ENCODE results near the gene NFATC1.

Gene NFATC1

GRCh38 chr18:79445696-79446561, 50.2 kb downstream of the NFATC1 start:
- no peak for DNase-seq

- DNase-seq = no peak
Observed at GRCh38 chr18:79446931-79447330, 51.2 kb downstream of the NFATC1 start.

DNA sequence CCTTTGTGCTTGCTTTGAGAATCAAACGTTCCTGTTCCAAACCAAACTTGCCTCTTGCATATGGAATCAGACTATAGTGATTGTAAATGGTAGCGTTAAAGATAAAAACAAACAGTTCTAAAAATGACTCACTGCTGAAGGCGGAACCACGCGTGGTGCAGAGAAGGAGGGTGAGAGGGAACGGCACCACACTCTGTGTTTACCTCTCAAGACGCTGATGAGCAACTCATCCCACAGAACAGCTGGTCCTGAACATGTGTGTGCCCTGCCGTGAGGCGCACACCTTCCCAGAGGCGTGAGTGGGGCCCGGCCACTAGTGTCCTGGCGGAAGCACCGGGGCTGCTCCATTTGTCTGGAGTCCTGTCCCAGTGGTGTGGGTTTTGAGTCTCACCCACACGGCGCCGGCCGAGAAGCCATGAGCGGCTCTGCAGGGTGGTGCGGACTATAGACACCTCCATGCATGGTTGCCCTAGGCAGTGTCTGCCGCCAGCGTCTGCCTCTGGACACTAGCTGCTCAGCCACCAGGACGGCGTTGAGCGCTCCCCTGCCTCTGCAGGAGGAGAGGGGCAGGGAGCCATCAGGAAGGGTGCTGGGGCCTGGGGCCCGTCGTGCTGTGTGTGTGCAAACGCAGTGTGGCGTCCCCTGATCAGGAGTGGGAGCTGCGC, 52.1 kb downstream of the NFATC1 start:
- DNase-seq = peak; percentile 28

DNA sequence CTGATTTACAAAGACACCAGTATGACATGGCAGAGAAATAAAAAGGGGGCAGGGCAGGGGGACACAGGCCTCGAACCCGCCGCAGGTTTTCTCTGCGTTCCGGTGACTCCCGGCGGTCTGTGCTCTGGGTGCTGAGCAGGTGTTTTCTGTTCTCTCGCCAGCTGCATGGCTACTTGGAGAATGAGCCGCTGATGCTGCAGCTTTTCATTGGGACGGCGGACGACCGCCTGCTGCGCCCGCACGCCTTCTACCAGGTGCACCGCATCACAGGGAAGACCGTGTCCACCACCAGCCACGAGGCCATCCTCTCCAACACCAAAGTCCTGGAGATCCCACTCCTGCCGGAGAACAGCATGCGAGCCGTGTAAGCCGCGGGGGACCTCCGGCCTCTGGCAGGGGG, 52.9 kb downstream of the NFATC1 start:
- DNase-seq = no peak

GRCh38 chr18:79449551-79450288, 54.0 kb downstream of the NFATC1 start:
- DNase-seq = no peak

DNA sequence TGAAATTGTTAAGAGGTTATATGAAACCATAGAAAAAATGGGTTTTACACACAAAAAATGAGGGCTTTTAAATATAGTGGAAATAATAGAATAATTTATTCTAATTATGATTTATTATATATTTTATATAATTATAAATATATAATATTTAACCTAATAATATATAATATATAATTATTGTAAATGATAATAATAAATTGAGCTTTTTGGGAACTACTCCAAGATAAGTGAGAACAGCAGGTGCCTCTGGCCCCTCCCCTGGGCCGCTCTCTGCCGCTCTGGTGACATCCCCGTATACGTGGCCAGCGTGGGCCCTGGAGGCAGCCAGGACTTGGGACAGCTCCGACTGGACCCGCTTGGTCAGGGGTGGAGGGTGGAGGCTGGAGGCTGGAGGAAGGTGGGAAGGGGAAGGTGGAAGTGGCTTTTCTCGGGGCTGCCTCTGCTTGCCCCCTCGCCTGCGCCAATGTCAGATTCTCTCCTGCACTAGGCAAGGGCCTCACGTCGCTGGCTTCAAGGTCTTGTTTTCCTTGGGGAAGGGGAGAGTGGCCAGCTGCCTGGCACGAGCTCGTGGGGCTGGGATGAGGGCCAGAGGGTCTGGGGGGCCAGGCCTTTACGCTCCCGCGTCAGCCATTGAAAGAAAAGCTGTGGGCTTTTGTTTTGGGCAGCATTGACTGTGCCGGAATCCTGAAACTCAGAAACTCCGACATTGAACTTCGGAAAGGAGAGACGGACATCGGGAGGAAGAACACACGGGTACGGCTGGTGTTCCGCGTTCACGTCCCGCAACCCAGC, 54.8 kb downstream of the NFATC1 start:
- no peak for DNase-seq

DNA sequence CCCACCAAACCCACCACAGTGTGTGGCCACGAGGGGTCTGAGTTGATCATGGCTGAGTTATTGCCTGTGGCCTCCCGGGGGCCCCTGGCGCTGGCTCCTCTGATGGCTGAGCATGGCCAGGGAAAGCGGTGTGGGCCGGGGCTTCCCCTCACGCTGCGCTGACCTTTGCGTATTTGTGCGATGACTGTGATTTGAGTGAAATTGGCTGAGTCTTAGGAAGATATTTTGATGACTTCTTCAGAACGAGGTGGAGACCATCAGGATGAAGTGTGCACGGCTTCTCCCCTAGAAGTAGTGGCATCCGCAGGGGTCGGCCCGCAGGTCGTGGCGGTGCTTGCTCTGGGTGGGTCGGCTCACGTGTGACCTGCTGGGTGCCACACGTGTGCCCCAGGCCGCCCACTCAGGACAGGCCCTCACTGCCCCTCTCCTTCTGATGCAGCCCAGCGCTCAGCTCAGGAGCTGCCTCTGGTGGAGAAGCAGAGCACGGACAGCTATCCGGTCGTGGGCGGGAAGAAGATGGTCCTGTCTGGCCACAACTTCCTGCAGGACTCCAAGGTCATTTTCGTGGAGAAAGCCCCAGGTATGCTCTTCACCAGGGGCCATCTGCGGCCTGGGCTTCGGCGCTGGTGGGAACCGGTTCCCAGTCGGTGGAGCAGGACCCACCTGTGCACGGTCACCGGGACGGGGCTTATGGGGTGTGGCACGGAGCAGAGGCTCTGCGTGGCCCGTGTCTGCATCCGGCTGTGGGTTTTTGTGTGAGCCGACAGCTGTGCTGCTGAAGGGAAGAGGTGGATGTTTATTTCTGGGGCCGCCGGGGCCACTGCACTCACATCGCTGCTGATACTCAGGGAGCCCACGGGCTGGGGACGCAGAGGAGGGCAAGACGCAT, 55.8 kb downstream of the NFATC1 start:
- no peak for DNase-seq

DNA sequence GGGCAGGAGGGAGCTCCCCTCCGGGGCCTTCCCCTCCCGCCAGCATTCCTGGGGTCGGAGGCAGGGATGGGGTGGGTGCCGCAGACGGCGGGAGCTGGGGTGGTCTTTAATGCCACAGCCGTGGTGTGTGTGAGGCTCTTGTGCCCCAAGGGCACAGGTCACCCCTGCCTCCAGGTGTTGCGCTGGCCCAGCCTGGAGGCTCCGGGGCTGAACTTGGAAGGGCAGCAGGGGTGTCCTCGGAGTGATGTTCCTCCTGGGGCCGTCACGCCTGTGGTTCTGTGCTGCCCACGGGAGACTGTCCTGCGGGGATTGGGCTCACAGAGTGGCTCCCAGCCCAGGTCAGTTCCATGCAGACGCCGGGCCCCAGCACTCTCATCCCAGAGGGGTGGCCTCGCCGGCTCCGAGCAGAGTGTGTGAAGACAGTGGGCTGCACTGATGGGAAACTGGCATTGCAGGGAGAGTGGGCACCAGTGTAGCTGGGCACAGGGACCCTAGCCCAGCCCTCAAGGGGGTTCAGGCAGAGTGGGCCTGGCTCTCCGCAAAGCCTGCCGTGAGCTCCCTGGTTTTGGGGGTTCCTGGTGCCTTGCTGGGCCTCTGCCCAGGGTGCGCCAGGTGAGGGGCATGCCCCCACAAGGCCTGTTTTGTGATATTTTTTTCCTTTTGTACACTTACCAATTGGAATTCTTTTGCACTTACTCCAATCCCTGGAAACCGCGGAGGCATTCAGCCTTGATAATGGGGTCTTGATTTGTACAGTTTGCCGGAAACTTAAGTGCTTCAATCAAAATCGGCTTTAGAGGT, 56.7 kb downstream of the NFATC1 start:
- no peak for DNase-seq

- DNase-seq = no peak
Observed at GRCh38 chr18:79452991-79453645, 57.4 kb downstream of the NFATC1 start.

DNA sequence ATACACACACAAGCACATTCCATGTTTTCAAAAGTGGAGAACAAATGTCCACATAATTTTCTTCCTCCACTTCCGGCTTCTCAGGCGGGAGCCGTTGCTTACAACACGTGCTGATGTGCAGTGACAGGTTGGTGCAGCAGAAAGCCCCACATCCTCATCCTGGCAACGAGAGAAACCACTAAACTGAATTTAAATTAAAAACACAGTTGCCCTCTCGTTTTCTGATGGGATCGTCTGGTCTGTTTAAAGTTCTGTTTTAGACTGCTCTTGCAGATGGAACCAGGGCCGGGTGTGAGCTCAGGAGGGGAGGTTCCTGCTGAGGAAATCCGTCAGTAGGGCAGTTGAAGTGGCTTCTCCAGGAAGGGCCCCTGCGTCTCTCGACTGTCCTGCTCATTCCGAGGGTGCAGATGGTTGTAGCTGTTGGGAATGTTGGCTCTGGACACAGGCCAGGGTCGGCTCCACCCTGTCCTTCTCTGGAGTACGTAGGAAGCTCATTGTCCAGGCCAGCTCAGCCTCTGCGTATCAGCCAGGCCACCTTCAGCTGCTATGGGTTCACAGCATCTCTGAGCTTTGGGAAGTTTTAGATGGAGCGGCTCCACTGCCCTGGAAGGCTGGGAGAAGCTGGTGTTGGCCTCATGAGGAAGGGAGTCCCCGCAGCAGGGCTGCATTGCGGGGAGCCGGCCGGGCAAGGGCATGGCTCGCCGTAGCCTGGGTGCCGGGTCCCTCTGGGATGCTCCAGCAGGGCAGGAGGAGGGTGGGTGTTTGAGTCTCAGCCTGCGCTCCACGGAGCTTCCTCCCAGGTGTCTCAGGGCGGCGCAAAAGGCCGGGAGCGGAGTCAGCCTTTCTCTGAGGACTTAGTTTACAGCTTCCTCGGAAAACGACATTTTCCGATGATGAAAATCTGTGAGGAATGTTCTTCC, 58.3 kb downstream of the NFATC1 start:
- no peak for DNase-seq

- no peak for DNase-seq
Observed at GRCh38 chr18:79455261-79455660, 59.5 kb downstream of the NFATC1 start.

DNA sequence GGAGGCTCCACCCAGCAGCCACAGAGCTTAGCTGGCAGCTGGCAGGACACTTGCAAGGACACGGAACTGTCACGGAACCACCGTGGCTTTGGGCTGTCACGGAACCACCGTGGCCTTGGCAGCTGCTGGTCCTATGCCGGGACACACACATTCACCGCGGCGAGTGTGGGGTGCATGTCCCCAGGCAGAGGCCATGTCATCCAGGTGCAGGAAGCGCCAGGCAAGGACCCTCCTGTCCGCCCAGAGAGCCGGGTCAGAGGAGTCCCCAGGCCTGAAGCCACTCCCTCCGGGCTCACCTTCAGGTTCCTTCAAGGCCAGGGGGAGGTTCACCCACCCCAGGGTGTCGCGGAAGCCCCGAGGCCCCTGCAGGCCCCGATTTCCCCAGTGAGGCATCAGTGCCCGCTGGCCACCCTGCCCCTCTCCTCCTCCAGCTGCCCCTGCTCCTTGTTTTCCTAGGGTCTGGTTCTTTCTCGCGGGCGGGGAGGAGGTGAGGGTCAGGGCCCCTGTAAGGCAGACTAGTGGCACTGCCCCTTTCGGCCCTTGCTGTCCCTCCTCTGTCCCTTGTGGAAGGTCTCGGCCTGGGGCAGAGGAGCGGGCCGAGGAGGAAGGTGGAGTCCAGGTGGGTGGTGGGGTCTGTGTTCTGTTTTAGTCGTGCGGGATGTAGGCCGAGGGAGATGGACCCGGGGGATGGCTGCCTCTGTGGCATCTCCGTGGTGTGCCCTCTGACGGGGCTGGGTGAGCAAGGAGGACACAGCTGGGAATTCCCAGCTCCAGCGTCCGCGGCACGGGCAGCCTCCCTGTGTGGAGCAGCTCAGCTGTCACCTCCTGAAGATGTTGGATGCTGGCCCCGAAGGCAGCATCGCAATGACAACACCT, 60.6 kb downstream of the NFATC1 start:
- no peak for DNase-seq

- DNase-seq = no peak
Observed at GRCh38 chr18:79457239-79457638, 61.5 kb downstream of the NFATC1 start.

DNA sequence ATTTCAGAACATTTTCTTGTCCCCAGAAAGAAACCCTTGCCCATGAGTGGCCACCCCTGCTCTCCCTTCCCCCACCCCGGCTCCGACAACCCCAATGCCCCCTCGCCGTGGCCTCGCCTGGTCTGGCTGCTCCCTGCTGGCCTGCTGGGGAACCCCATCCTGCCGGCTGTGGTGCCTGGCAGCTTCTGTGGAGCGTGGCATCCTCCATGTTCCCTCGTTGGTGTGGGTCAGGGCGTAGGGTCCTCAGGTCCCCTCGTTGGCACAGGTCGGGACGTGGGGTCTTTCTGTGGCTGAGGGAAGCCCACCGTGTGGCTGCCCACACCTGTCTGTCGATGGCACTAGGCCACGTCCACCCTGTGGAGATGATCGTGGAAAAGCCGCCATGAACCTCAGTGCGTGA, 61.9 kb downstream of the NFATC1 start:
- DNase-seq = no peak

- DNase-seq = no peak
Observed at GRCh38 chr18:79458131-79458838, 62.6 kb downstream of the NFATC1 start.

DNA sequence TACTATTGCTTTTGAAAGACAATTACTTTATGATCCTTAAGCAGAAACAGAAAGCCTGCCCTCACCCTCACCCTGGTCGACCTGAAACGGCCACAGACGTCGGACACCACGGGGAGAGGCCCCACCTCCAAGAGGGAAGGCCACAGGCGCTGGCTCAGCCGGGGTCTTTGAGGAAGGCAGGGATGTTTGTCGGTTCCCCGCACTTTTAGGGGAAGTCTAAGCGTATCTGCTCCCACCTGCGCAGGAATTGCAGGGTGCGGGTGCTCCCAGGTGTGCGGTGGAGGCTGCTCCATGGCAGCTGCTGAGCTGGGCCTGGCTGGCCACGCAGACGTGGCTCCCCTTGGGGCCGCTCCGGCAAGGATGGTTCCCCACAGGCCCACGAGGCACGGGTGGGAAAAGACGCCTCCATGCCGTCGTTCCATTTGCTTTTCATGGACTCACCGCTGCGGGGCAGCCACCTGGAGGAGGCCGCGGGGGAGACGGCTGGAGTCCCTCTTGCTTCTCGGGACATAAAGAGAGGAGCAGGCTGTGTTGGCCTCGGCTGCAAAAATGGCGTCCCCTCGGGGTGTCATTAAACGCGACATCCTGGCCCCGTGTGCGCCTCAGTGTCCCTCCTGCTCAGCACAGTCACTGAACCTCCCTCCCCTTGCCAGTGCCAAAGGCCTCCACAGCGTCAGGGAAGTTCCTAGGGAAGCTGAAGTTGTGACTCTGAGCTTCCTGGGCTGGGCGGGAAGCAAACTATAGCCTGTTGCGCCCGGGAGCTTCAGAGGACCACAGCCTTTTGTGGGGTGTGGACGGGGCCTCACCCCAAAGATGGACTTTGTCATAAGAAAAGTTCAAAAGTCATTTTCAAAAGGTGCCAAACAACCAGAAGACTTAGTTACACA, 63.4 kb downstream of the NFATC1 start:
- DNase-seq = no peak

Data from stimulated activated CD4-positive, alpha-beta T cell treated with anti-CD3 and anti-CD28 coated beads, Interleukin-4, amount 100 ng/mL, for 24 hours (primary cell).